GM18858 (cell line): ENCODE data around the gene GRK1.
"Not testable (repeated sequence)": the region's sequence is repeated elsewhere in the genome, so short reads cannot be mapped to it uniquely, and the experiment has no call there.

Experiments
- ATAC-seq: cut with Tn5 transposase; IDR thresholded peaks from one replicate; pipeline ENCODE4 v1.9.1; 2021; ENCODE audit not compliant: unreplicated experiment

GRK1 gene

DNA sequence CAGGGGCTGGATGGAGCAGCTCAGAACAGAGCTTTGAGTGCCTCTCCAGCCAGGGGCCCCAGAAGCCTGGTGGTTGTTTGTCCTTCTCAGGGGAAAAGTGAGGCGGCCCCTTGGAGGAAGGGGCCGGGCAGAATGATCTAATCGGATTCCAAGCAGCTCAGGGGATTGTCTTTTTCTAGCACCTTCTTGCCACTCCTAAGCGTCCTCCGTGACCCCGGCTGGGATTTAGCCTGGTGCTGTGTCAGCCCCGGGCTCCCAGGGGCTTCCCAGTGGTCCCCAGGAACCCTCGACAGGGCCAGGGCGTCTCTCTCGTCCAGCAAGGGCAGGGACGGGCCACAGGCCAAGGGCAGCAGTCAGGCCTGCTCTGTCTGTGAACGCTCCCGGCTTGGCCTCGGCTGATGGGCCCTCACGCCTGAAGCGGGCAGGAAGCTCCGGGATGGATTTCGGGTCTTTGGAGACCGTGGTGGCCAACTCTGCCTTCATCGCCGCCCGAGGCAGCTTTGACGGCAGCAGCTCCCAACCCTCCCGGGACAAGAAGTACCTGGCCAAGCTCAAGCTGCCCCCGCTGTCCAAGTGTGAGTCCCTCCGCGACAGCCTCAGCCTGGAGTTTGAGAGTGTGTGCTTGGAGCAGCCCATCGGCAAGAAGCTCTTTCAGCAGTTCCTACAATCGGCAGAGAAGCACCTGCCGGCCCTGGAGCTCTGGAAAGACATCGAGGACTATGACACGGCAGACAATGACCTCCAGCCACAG, at the start of gene GRK1:
TSS of gene GRK1 (plus strand) at position 269 of the 751 bp plus-strand sequence. CDS start at position 437, 168 bp downstream.
- no peak for ATAC-seq

DNA sequence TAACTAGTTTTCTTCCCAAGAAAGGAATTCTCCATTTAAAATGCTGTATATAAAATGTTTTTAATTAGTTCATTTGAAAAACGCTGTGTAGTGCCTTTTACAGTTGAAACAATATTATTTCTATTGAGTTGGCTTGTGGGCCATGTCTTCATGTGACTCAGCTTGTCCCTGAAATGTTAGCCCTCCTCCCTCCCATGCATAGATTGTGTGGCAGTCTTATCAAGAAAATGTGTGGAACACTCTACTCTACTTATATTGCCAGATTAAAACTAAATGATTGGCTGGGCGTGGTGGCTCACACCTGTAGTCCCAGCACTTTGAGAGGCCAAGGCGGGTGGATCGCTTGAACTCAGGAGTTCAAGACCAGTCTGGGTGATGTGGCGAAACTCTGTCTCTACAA, 49.1 kb upstream of the GRK1 start:
- no peak for ATAC-seq

DNA sequence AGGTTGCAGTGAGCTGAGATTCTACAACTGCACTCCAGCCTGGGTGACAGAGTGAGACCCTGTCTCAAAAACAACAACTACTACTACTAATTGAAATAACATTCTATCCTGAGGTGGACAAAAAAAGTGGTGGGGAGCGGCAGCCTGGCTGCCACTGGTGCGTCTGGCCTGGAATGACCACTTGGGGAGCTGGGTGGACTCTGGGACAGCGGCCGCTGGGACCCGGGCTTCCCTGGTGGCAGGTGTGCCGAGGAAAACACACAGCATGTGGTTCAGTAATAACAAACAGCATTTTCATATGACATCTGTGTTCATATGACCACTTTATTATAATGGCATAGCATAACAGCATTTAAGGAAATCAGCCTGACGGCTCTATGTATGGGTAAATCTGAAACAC, 48.6 kb upstream of the GRK1 start:
- no peak for ATAC-seq

DNA sequence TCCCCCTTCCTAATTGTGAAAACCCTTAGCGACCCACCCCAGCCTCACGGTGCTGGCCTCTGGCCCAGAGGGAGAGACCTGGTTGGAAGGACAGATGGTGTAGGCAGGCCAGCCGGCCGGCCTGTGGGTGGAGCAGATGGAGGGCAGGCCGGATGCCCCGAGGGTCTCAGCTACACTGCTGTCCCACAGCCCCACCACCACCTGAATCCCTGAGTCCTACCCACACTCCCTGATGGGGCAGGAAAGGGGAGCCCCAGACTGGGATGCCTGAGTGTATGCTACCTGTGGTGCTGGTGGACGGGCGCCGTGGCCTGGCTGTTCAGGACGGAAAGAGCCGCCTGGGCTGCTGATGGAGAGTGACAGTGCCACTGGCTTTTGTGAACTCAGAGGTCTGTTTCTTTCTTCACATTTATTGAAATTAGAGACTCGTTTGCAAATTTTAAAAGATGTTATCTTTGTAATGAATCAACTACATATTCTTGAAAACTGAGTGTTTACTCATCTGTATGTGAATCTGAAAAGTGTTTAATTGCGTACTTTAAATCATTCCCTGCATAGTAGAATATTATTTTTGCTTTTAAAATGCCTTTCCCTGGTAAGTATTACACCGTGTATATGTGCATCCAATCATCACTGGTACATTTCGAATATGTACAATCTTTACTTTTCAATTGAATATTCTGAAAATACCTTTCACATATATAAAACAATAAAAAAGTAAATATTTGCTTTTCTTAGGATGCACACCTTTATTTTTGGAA, 46.8 kb upstream of the GRK1 start:
- ATAC-seq, result no peak

DNA sequence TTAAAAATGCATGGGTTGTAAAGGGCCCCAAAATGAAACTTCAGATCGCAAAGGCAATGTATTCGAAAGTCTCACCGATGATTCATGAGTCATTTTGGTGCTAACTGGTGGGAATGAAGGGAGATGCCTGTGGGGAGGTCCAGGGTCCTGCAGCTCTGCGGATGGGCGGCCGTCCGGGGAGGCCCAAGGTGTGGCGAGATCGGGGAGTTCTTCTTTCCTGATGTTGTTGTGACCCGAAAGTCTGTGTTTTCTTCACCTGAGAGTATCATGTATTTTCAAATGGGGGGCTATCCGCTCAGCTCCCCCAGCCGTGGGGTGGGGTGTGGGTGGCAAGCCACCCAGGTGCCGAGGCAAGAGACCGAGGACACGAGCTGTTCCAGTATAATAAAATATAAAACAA, 46.0 kb upstream of the GRK1 start:
- ATAC-seq, result no peak

DNA sequence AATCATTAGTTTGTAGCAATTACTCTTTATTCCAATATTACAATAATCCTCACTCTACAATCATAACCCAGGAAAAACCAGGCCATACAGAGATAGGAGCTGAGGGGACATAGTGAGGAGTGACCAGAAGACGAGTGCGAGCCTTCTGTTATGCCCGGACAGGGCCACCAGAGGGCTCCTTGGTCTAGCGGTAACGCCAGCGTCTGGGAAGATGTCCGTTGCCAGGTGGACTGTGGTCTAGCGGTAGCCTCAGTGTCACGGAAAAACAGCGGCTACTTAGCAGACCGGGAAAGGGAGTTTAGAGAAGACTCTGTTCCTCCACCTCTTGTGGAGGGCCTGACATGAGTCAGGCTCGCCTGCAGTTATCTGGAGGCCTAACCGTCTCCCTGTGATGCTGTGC, 45.5 kb upstream of the GRK1 start:
- ATAC-seq, result not testable (repeated sequence)

DNA sequence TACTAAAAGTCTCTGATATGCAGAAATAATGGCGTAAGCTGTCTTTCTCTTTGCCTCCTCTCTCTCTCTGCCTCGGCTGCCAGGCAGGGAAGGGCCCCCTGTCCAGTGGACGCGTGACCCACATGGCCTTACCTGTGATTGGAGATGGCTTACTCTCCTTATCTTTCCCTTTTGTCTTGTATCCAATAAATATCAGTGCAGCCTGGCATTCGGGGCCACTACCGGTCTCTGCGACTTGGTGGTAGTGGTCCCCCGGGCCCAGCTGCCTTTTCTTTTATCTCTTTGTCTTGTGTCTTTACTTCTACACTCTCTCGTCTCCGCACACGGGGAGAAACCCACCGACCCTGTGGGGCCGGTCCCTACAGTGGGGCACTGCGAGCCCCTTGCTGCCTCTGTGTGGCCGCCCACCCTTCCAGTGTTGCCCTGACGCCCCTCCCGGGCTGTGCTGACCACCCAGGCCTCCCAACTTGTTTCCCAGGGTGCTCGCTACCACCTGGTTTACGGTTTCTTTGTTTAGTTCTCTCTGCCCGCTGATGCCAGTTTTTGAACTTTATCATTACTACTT, 45.0 kb upstream of the GRK1 start:
- not testable (repeated sequence) for ATAC-seq

DNA sequence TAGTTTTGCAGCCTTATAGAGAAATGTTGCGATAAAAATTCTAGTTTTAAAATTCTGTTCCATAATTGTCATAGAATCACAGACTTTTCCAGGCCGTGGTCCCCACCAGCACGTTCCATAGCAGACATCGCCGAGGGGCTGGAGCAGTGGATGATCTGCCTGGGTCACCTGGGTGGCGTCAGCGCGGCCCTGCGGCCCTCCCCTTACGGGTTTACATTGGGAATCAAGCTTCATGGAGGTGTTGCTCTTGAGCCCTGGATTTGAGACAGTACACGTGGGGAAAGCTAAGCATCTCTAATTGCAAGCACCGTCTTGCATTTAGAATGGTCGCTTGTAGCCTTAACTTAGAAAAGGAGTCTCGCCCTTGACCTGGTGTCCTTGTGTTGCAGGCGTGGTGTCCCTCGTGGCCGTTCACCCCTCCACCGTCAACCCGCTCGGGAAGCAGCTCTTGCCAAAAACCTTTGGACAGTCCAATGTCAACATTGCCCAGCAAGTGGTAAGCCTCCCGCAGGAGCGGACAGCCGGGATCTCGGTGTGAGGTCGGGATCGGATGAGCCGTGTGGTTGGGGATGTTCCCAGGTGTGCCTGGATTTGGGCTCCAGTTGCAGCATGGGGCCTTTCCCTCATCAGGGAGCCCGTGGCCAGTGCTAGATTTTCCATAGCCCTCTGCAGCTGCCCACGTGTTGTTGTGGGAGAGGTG, 44.1 kb upstream of the GRK1 start:
- no peak for ATAC-seq

DNA sequence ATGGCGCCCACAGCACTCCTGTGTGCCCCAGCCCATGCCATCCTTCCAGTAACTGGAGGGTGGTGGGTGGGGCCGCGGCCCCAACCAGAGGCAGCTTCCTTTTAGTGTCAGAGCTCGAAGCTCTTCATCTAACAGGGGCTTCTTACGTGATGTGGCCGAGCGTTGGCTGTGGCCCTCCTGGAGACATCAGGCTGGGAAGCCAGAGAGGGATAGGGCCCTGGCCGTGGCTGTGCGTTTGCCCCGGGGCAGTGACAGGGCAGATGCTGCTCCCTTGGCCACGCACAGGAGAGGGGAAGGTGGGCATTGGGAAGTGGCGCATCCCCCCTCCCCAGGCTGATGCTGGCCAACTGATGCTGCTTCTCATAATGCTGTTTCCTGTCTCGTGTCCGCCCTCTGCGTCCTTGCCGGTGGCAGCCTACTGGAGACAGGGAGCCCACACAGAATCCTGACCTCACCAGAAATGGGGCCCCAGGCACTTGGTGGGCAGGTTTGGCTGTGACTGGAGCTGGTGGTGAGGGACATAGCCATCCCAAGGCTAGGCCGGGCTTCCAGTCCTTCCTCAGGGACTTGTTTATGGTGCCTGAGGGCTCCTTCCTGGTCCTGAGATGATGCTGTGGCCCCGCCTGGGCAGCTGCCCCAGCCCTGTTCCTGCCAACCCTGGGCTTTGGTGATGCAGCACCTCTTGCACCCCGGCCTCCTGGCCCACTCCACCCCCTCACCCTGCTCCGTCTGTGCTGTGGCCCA, 43.4 kb upstream of the GRK1 start:
- no peak for ATAC-seq

DNA sequence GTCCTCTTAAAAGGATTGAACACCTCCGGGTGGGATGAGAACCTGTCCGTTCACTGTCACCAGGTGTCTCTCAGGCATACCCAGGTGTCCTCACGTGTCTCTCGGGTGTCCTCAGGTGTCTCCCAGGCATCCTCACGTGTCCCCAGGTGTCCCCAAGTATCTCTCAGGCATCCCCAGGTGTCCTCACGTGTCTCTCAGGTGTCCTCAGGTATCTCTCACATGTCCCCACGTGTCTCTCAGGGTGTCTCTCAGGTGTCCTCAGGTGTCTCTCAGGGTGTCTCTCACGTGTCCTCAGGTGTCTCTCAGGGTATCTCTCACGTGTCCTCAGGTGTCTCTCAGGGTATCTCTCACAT, 42.8 kb upstream of the GRK1 start:
- no peak for ATAC-seq

DNA sequence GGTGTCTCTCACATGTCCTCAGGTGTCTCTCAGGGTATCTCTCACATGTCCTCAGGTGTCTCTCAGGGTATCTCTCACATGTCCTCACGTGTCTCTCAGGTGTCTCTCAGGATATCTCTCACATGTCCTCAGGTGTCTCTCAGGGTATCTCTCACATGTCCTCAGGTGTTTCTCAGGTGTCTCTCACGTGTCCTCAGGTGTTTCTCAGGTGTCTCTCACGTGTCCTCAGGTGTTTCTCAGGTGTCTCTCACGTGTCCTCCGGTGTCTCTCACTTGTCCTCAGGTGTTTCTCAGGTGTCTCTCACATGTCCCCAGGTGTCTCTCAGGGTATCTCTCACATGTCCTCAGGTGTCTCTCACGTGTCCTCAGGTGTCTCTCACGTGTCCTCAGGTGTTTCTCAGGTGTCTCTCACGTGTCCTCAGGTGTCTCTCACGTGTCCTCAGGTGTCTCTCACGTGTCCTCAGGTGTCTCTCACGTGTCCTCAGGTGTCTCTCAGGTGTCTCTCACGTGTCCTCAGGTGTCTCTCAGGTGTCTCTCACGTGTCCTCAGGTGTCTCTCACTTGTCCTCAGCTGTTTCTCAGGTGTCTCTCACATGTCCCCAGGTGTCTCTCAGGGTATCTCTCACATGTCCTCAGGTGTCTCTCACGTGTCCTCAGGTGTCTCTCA, 42.2 kb upstream of the GRK1 start:
- not testable (repeated sequence) for ATAC-seq

DNA sequence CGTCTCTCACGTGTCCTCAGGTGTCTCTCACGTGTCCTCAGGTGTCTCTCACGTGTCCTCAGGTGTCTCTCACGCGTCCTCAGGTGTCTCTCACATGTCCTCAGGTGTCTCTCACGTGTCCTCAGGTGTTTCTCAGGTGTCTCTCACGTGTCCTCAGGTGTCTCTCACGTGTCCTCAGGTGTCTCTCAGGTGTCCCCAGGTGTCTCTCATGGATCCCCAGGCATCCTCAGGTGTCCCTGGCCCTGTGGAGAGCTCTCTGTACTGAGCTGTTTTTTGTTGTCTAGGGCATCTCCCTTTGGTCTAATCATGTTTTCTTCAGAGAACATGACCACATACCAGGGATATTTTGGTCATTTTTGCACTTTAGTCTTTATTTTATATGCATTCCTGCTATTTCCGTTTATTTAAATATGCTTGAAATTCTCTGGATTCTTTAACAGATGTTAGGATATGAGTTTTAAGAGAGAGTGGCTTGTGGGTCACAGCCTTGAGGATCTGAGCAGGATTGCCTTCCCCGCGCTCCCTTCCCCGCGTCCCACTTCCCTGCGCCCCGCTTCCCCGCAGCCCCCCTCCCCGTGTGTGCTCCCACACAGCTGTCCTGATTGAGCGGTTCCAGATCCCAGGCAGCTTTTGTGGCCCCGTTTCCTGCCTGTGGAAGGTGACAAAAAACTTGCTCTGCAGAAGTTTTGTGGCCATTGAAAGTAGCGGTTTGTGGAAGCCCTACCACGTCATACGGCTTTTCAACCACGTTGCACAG, 40.9 kb upstream of the GRK1 start:
- ATAC-seq, result no peak

DNA sequence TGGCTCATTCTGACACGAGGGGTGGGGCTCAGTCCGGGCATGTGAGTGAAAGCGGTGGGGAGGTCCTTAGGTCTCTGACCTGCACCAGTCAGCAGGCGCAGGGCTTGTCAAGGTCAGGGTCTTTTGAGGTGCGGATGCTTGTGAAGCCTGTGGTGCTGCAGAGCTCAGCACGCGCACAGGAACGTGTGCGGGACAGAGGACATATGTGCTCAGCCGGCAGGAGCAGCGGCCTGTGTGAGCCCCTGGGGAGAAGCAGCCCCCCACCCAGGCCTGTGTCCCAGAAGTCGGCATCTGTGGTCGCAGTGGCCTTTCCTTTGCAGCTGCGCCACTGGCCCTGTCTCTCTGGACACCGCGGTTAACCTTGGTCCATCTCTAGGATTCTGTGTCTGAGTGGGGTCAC, 39.9 kb upstream of the GRK1 start:
- no peak for ATAC-seq

DNA sequence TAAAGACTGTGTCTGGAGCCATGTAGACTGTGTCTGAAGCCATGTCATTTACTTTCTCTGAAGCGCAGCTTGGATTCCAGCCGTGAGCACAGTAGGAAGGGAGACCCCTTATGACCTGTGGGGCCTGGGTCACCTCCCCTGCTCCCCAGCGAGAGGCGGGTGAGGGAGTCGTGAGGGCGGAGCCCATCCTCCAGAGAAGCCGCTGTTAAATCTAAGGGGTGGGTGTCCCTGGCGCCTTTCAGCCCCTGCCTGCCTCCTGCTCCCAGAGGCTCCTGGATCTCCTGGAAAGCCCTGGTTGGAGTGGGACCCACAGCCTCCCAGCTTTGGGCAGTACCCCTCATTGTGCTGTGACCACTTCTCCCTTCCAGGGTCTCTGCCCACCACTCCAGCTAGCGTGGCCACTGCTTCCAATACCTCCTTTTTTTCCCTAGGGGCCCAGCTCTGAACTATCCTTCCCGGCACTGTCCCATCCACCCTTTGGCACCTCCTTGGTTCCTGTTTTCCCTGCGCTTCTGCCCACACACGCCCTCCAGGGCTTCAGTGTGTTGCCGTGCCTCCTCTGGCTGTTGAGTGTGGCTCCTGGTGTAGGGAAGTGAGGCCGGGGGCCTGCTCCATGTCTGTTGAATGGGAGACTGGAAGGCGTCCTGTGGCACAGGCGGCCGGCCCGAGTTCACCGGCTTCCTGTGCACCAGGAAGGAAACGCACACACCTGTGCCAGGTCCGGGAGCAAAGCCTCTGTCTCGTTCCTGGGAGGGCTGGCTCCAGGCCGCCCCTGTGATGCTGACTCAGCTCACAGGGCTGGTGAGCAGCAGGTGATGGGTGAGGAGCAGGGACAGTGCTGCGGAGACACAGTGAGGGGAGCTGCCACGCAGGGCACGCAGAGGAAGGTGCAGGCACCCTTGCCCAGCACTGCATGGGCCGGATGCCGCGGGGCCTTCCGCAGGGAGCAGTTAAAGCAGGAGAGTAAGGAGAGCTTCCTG, 38.4 kb upstream of the GRK1 start:
- ATAC-seq, result no peak

DNA sequence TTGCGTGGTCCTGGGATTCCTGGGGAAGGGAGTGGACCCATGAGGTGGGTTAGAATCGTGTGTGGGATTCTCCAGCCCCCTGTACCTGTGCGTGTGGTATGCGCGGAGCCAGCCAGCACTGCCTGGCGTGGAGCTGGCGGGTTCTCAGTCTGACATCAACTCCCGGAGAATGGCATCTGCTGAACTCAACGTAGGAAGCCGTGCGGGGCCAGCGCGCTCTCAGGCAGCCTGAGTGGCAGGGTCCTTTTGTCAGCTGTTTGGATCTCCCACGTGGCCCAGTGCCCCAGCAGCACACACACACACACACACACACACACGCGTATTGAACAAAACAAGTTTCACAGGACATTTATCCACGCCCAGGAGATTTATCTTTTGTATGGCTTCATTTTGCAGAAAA, 37.2 kb upstream of the GRK1 start:
- no peak for ATAC-seq

DNA sequence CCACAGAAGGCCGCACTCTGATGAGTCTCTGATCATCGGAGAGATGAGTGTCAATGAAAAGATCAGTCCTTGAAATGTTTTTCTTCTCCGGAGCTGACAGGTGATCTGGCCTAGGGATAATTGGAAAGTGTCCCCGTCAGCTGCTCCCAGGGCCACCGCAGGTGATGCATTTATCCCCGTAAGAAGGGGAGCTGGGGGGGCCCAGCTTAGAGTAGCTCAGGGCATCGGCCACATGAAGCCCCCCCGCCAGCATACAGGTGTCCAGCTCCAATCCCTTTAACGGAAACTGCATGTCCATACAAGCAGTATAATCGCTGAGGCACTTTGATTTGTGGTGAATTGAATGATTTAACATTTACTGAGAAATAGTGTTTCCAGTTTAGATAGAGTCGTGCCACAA, 36.7 kb upstream of the GRK1 start:
- no peak for ATAC-seq

DNA sequence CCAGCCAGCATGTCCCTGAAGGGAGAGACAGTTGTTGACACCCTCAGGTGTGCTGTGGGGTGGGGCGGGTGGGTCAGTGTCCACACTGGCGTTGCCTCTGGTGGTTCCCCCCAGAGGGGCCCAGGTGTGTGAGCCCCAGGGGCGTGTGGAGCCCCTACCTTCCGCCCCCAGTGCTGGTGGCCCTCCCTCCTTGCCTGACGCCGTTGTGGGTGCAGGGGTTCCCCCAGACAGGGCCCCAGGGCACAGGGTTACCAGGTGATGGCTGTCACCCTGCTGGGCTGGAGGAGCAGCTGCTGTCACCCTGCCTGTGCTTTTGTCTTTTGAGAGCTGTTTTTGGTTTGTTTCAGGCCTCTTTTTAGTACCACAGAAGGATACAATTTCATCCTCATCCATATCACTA, 36.2 kb upstream of the GRK1 start:
- no peak for ATAC-seq

DNA sequence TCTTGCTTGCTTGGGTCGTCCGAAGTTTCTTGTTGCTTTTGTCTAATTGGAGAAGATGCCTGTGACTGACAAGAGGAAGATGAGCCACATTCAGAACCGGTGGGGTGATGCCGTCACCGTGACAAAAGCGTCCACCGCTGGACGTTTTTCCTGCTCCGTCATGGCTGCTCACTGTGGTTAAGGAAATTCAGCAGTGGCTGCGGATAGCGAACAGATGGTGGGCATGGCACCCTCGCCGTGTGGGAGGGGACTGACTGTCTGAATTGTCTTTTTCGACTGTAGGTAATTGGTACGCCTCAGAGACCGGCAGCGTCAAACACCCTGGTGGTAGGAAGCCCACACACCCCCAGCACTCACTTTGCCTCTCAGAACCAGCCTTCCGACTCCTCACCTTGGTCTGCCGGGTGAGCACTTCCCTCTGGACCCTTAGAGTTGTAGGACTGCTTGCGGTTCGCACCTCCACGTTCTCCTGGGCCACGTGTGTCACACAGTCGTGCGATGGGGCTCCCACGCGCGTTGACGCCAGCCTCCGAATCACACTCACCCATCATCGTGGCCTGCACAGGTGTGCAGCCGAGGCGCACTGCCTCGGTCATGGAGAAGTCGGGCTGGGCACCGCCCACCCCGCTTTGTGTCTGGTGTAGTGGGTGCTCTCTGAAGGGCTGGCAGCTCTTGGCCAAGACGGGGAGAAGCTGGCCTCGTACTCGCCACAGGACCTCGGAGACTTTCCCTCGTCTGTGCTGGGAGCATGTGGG, 35.5 kb upstream of the GRK1 start:
- no peak for ATAC-seq
